GM21390 (cell line): ENCODE results near the gene DNM3.

ENCODE experiments used
- ATAC-seq: cut with Tn5 transposase; IDR thresholded peaks from one replicate; pipeline ENCODE4 v1.9.1; 2021; ENCODE audit not compliant: unreplicated experiment

DNM3 gene

DNA sequence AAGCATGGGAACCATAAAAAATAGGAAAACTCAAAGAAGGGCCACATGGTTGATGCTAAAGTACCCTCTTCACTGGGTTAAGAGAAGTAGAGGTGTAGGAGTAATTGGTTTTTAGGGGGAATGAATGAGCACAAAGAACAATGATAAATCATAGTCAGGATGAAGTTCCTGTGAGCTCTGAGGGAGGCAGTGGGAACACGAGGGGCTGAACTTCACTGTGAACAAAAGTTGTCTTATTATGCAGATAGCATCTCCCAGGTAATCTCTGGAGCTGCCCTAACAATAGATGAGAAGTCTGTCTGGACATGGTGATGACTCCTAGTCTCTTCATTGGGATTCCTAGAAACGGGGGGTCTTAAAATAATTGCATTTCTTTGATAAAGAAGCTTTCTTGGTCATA, 127.9 kb downstream of the DNM3 start:
- no peak for ATAC-seq

DNA sequence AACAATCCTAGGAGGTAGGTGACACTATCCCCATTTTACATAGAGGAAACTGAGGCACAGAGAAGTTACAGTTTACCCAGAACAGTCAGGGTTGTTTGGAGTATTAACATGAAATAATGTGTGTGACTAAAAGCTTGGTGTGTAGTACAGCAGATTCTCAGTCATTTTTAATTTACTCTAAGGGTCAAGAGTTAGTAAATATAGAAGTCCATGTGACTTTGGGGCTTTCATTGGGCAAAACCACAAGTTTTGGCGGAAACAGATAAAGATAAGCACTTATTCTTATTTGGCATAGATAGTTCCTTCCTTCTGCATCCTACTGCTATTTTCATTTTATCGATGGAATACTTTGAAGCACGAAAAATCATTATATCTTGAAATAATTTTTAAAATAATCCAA, 128.5 kb downstream of the DNM3 start:
- ATAC-seq = no peak

DNA sequence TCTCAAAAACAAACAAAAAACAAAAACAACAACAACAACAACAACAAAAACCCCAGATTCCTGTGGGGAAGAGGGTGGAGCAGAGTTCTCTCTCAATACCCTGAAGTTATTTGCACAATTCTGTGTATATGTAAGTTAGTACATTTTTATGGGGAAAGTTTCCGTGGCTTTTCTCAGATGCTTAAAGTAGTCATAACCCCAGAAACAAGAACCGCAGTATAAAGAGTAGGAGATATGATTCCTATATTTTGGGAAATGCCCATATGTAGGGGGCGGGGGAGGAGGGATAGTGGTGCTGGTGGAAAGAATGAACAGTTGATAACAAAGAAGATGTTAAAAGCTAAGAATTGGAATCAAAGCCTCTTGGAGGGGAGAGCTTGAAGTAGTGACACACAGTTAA, 131.5 kb downstream of the DNM3 start:
- ATAC-seq = no peak

GRCh38 chr1:171973421-171973820, 132.1 kb downstream of the DNM3 start:
- ATAC-seq = no peak

DNA sequence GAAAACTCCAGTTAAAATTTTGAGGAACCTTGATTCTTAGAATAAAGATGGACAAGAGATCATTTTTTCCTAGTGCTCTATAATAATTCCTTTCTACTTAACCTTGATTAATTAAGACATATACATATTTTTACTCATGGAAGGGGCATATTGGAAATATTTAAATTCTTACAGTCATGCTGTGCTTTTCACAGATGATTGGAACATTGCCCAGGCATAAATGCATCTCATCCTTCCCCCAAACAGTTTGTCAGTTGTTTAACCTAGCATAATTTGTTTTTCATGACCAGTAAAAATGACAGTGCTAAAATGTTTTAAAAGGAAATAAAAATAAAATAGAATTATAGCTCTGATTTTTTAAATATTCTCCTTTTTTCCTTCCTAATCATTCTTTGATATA, 140.0 kb downstream of the DNM3 start:
- ATAC-seq = no peak

DNA sequence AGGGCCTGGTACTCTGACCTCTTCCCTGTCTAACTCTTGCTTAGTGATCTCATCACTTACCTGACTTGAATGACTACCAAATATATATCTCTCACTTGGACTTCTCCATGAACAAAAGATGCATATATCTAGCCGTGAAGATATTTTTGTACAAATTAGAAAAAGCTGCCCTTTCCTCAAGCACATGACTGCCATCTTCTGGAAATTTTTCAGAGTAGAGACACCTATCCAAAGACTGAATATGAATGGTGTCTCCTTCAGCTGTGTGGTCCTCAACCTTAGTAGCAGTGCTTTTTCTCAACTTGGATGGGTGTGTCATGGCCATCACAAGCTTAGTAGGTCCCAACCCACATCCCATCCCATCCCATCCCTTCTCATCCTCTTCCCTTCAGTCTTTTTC, 142.3 kb downstream of the DNM3 start:
- ATAC-seq = no peak

GRCh38 chr1:171984262-171984661, 143.0 kb downstream of the DNM3 start:
- no peak for ATAC-seq

DNA sequence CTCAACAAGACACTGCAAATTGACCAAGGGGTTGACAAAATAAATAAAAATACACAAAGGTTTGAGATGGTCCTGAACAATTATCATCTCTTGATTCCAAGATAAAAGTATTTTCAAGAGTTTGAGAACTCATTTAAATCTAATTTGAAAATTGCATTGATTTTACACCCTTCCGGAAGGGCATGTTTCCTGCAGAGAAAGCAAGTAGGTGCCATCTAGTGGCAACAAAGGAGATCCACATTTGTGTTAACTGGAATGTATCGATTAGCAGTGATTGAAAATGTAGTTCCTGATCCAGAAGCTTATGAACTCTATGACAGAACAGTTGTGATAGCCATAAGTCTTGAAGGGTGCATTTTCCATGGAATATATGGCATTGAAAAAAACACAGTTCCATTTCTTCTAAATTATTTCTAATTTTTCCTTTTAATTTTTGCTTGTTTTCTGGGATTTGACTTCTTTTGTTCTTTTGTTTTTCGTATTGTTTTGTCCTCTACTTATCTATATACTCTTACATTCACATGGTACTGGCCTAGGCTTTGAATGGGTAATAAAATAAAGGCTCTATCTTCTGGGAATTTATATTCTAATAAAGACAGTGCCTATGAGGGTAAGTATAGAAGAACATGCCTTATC, 143.7 kb downstream of the DNM3 start:
- peak; percentile 67 for ATAC-seq

DNA sequence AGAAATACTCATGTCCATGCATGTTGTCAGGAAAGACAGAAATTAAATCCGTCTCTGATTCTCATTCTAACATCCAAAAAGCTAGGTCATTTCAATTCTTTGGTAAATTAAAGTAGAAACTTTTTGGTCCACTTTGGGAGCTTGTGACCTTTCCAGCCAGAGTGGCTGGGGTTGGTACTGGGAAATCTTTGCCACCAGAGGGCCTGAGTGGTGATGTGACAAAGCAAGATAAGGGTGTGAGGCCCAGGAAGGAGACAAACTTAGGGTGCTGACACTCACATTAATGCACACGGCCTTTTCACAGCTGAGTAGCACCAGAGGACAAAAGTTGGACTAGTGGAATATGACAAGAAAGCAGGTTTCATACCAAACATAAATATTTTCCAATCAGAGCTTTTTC, 144.3 kb downstream of the DNM3 start:
- no peak for ATAC-seq

- ATAC-seq = no peak
Measured at GRCh38 chr1:171988243-171988885, 147.1 kb downstream of the DNM3 start.

DNA sequence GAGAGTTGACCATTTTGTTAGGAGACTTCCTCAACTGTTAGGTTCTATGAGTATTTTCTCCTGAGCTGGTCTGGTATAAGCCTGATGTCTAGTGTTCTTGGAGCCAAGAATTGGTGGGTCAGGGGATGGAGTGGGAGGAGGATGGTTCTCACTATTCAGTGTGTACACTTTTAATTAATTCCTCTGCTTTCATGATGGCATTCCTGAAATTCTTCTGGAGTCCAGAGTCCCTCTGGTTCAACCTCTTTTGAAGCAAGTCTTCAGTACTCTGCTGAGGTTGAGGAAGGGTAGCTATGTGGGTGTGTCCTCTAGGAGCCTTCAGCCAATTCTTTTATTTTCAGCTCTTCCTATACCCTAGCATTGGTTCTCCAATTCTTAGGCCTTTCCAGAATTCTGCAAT, 149.1 kb downstream of the DNM3 start:
- ATAC-seq = no peak

- no peak for ATAC-seq
Measured at GRCh38 chr1:171994293-171994692, 153.0 kb downstream of the DNM3 start.

DNA sequence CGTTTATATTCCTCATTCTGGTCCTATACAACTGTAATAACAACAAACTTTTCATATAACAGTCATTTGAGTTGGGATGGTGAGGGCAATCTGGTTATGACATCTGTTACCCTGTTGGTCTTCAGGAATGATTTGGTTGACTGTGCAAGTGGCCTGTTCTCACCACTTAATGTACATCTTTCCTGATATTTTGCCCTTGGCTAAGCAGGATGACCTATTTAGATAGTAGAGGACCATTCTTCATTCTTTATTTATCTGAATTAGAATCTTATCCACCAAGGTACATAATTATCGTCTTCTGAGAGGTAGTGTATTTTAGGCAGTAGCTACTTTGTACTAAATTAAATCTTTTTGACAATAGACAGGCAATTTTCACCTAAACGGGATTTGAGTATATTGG, 154.3 kb downstream of the DNM3 start:
- no peak for ATAC-seq

DNA sequence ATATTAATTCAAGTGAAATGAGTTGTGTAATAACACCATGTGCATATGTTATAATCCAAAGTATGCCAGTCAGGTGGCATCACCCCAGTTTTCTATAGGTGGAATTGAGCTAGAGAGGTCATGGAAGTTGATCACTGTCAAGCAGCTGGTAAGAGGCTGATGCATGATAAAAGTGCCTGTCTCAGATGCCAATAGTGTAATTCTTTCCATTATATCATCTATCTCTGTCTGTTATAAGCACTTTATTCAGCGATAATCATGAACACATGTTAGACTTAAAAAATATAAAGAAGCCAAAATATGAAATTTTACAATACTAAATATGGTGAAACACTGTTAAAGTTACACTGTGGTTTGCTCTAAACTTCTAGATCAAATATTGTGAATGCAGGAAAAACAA, 156.6 kb downstream of the DNM3 start:
- ATAC-seq = no peak

- ATAC-seq = no peak
Measured at GRCh38 chr1:171998711-171999110, 157.4 kb downstream of the DNM3 start.

GRCh38 chr1:171999756-172000155, 158.5 kb downstream of the DNM3 start:
- no peak for ATAC-seq

DNA sequence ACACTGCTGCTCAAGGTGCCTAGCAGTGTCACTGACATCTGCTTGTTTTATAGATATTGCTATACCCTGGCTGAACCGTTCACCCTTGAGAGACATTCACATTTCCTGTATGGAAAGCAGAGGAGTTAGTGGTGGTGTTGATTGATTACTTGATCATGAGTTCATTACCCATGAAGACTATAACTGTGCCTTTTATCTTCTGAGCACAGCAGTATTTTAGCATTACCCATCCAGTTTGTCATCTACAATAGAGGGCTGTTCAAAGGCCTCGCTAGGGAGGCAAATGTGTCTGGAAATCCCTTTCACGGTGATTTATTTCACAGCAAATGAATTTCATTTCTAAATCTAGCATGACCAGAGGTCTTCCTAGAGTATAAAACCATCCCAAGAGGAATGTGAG, 160.0 kb downstream of the DNM3 start:
- no peak for ATAC-seq

DNA sequence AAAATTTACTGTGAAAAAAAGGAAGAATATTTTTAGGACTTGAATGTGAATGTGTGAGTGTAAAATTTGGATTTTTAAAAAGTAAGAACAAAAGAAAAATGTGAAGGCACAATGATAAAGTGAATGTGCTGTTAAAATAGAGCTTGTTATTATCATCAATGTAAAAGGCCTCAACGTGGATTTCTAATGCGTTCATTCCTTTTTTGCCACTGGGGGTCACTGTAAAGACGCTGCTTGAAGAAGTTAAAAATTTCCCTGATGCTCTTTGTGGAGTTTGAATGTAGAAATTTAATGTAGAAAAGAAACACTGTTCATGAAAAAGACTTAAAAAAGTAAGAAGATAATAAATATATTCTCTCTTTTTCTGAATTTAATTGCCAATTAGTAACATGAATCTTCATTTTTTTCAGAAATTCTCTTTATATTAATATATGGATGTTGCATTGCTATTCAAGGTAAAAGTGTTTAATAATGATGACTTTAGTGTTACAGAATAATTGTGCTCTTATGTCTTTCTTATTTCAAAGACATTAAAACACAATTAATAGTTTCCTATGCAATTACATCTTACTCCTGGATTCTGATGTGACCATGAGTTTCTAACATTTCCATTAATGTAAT, 161.5 kb downstream of the DNM3 start:
- no peak for ATAC-seq

- ATAC-seq = no peak
Measured at GRCh38 chr1:172003766-172004530, 162.7 kb downstream of the DNM3 start.

- no peak for ATAC-seq
Measured at GRCh38 chr1:172004671-172005070, 163.4 kb downstream of the DNM3 start.

- no peak for ATAC-seq
Measured at GRCh38 chr1:172005856-172006255, 164.6 kb downstream of the DNM3 start.

GRCh38 chr1:172006660-172007059, 165.4 kb downstream of the DNM3 start:
- ATAC-seq = no peak
